ENCODE measurements around the gene MSMO1. TPM values are rescaled to one million over a fixed set of nuclear protein-coding genes. Genes with fewer than 3 reads are reported as not detected.

Gene MSMO1
- total and polyA plus RNA-seq, 2 donors (not counting 3 experiments of a cell fraction or from before 2014, with no cell fraction given) = 74.3 to 109 TPM

- TF ChIP-seq FOS (IDR thresholded peaks at IDR 0.05; ENCODE audit: borderline replicate concordance, insufficient read depth, low read length) (no peak), POLR2A (IDR thresholded peaks at IDR 0.05; ENCODE audit: low read depth, low read length) (no peak), JUN (IDR thresholded peaks at IDR 0.05; ENCODE audit: borderline replicate concordance, insufficient read depth, insufficient read length, low read depth) (no peak), MYC (IDR thresholded peaks at IDR 0.05; ENCODE audit: low read depth, low read length) (no peak), GATA2 (IDR thresholded peaks at IDR 0.05; ENCODE audit: insufficient read depth, insufficient read length, low read depth, low read length) (no peak), MAX (IDR thresholded peaks at IDR 0.05; ENCODE audit: insufficient read depth, insufficient read length) (no peak), CTCF (IDR thresholded peaks at IDR 0.05; ENCODE audit: extremely low read depth in 1 of 2, insufficient read depth in 1 of 2, low read depth in 1 of 2, low read length in 2 of 2) (no peak), EZH2 (IDR thresholded peaks at IDR 0.05; ENCODE audit: borderline replicate concordance, low read depth, low read length, severe bottlenecking) (no peak), POLR2AphosphoS5 (IDR thresholded peaks at IDR 0.05; ENCODE audit: insufficient read depth, low read depth, low read length) (no peak)
- H3K79me2 ChIP-seq (ENCODE audit: control insufficient read depth, insufficient read depth, low read length) = peaks cover 62% of the 10 kb centered on the region
- no peak overlapping the region for H3K27ac ChIP-seq (ENCODE audit: insufficient read depth, low read depth, low read length)
- DNase-seq (ENCODE audit: low read depth, low spot score) = peak; percentile 9
- ChIA-PET CTCF (interaction anchor here (1.0 to 3.6 kb wide), 3 partner anchors 26 to 216 kb away, joined by 3 to 33 read pairs (median 17); partner anchors contain the start of gene TMEM192), POLR2A (no interaction called here)
- intact Hi-C loops (cut with micrococcal nuclease) (no loop called here), dilution Hi-C loops (cut with MboI; ENCODE audit: extremely low pct_ligation_motif_present, low sequenced_read_pairs) (no loop called here)
- FAIRE-seq = no peak
- H2AFZ ChIP-seq (ENCODE audit: low read depth, low read length) = no peak overlapping the region
- no peaks in the 10 kb centered on the region for H3K36me3 ChIP-seq (ENCODE audit: control insufficient read depth in 2 of 2, extremely low read depth in 1 of 2, insufficient read depth in 2 of 2, low read length in 2 of 2)
- no peaks in the 10 kb centered on the region for H3K9me1 ChIP-seq (replicated peaks; ENCODE audit: control insufficient read depth, extremely low read depth, insufficient read depth, low read length)
- peak overlapping the region; percentile 80 to 98 (median 96) for H3K4me3 ChIP-seq (replicated peaks in 1 of 3; ENCODE audit: insufficient read depth in 1 of 3, low read depth in 1 of 3, low read length in 3 of 3)
- H3K9me3 ChIP-seq (replicated peaks; ENCODE audit: control insufficient read depth, insufficient read depth, low read length) = peaks cover 3% of the 10 kb centered on the region
- peaks cover 4% of the 10 kb centered on the region for H4K20me1 ChIP-seq (replicated peaks; ENCODE audit: control insufficient read depth, extremely low read depth, insufficient read depth, low read length)
- BruUV-seq (replicated peaks) = TSS peak; percentile 31
- no peaks in the 10 kb centered on the region for H3K27me3 ChIP-seq (ENCODE audit: control insufficient read depth in 2 of 2, insufficient read depth in 2 of 2, low read length in 2 of 2)
- peak overlapping the region; percentile 76 for H3K9ac ChIP-seq (replicated peaks; ENCODE audit: extremely low read depth, insufficient read depth, low read length)
- H3K4me2 ChIP-seq (ENCODE audit: insufficient read depth, low read length) = peak overlapping the region; percentile 92
- H3K4me1 ChIP-seq (ENCODE audit: control insufficient read depth, extremely low read depth, insufficient read depth, low read length) = peaks cover 64% of the 10 kb centered on the region
These were observed 1.2 kb downstream of the MSMO1 start for GRCh38 chr4:165328708-165329107.

All from endothelial cell of umbilical vein (primary cell).